Measurements from ENCODE around the gene BTG2.
"Not testable (repeated sequence)": the region's sequence is repeated elsewhere in the genome, so short reads cannot be mapped to it uniquely, and the experiment has no call there.

The BTG2 gene

GRCh38 chr1:203296460-203297073, 8.8 kb upstream of the BTG2 start:
- DNase-seq, result no peak

GRCh38 chr1:203299169-203299568, 6.2 kb upstream of the BTG2 start:
- no peak for DNase-seq

- not testable (repeated sequence) for DNase-seq
These were observed 5.4 kb upstream of the BTG2 start for GRCh38 chr1:203299719-203300429.

- no peak for DNase-seq
These were observed 4.6 kb upstream of the BTG2 start for GRCh38 chr1:203300441-203301330.

- DNase-seq, result no peak
These were observed 4.0 kb upstream of the BTG2 start for GRCh38 chr1:203301331-203301668.

GRCh38 chr1:203302456-203302855, 2.9 kb upstream of the BTG2 start:
- DNase-seq, result no peak

GRCh38 chr1:203302894-203303293, 2.4 kb upstream of the BTG2 start:
- no peak for DNase-seq

GRCh38 chr1:203304391-203304918, 864 bp upstream of the BTG2 start:
- no peak for DNase-seq

- no peak for DNase-seq
These were observed 430 bp downstream of the BTG2 start for GRCh38 chr1:203305809-203306088.

- peak; percentile 55 for DNase-seq
These were observed 1.0 kb downstream of the BTG2 start for GRCh38 chr1:203306089-203306964.

- no peak for DNase-seq
These were observed 1.7 kb downstream of the BTG2 start for GRCh38 chr1:203306965-203307541.

GRCh38 chr1:203307641-203308126, 2.4 kb downstream of the BTG2 start:
- DNase-seq, result no peak

GRCh38 chr1:203308328-203308922, 3.1 kb downstream of the BTG2 start:
- no peak for DNase-seq

GRCh38 chr1:203308923-203309331, 3.6 kb downstream of the BTG2 start:
- no peak for DNase-seq

- no peak for DNase-seq
These were observed 6.3 kb downstream of the BTG2 start for GRCh38 chr1:203311368-203312301.

GRCh38 chr1:203314025-203314759, 8.9 kb downstream of the BTG2 start:
- not testable (repeated sequence) for DNase-seq

- DNase-seq, result no peak
These were observed 11.3 kb downstream of the BTG2 start for GRCh38 chr1:203316626-203317093.

GRCh38 chr1:203317429-203318228, 12.3 kb downstream of the BTG2 start:
- no peak for DNase-seq

GRCh38 chr1:203318229-203318517, 12.9 kb downstream of the BTG2 start:
- no peak for DNase-seq

Data from NCI-H2029 (cell line).